MV-4-11 (cell line): ENCODE results near the gene GRB10.

ENCODE experiments used
- DNase-seq: peaks from one replicate; lab custom pipeline; 2025; lab: John Stamatoyannopoulos, UW

The GRB10 gene

GRCh38 chr7:50720295-50720694, 62.4 kb downstream of the GRB10 start:
- no peak for DNase-seq

- DNase-seq, result no peak
Measured at GRCh38 chr7:50718876-50719275, 63.8 kb downstream of the GRB10 start.

- DNase-seq, result no peak
Measured at GRCh38 chr7:50718311-50718710, 64.4 kb downstream of the GRB10 start.

- DNase-seq, result peak; percentile 9
Measured at GRCh38 chr7:50717181-50717580, 65.5 kb downstream of the GRB10 start.

- no peak for DNase-seq
Measured at GRCh38 chr7:50714857-50715256, 67.8 kb downstream of the GRB10 start.

- no peak for DNase-seq
Measured at GRCh38 chr7:50713123-50713965, 69.4 kb downstream of the GRB10 start.

- peak; percentile 47 for DNase-seq
Measured at GRCh38 chr7:50712252-50713122, 70.2 kb downstream of the GRB10 start.

GRCh38 chr7:50711271-50712175, 71.2 kb downstream of the GRB10 start:
- no peak for DNase-seq

- no peak for DNase-seq
Measured at GRCh38 chr7:50710441-50711154, 72.1 kb downstream of the GRB10 start.

- no peak for DNase-seq
Measured at GRCh38 chr7:50709151-50709550, 73.5 kb downstream of the GRB10 start.

- DNase-seq, result no peak
Measured at GRCh38 chr7:50707236-50708006, 75.3 kb downstream of the GRB10 start.

GRCh38 chr7:50706469-50706937, 76.2 kb downstream of the GRB10 start:
- no peak for DNase-seq

- no peak for DNase-seq
Measured at GRCh38 chr7:50704844-50705243, 77.9 kb downstream of the GRB10 start.

- no peak for DNase-seq
Measured at GRCh38 chr7:50703654-50704053, 79.0 kb downstream of the GRB10 start.

- DNase-seq, result no peak
Measured at GRCh38 chr7:50699143-50699542, 83.6 kb downstream of the GRB10 start.

- no peak for DNase-seq
Measured at GRCh38 chr7:50697748-50698147, 84.9 kb downstream of the GRB10 start.

GRCh38 chr7:50696810-50697582, 85.7 kb downstream of the GRB10 start:
- DNase-seq, result peak; percentile 84

GRCh38 chr7:50695026-50695425, 87.7 kb downstream of the GRB10 start:
- peak; percentile 79 for DNase-seq

GRCh38 chr7:50693455-50694130, 89.1 kb downstream of the GRB10 start:
- DNase-seq, result no peak
